ENCODE data around the gene UBASH3B. TPM values are rescaled to one million over a fixed set of nuclear protein-coding genes. Genes with fewer than 3 reads are reported as not detected.

The UBASH3B gene
- total and polyA plus RNA-seq, 8 donors: 0.58 to 60.5 (median 3.1) TPM

DNA sequence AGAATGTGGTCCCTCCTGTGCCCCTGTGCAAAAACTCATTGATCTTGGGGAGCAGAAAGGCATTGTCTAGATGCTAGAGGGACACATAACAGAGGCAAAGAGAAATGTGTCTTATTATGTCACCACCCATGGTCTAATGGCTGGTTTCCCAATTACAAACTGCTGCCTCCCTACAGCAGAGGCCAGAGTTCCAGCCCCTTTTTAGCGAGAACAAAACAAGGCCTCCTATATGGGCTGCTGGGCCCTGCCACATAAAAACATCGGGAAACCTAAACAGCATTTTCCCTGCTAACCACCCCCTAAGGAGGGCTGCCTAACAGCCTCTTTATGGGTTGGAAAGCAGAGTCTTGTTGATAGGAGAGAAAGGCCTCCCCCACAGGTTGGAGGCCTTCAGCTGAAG lies 107.6 kb downstream of the UBASH3B start:
- no peaks in the 10 kb centered on the region for H3K4me1 ChIP-seq
- no peaks in the 10 kb centered on the region for H3K27me3 ChIP-seq
- intact Hi-C loops (cut with DNase I; ENCODE audit: low total_unique reads): no loop called here
- H3K36me3 ChIP-seq: no peaks in the 10 kb centered on the region
- 45 to 92% (median 60%) methylated on average over 2 of the region's 2 CpGs for WGBS, 5 donors
- H3K27ac ChIP-seq: no peak overlapping the region
- TF ChIP-seq POLR2A (IDR thresholded peaks at IDR 0.05): no peak
- TF ChIP-seq, protein P1, sequence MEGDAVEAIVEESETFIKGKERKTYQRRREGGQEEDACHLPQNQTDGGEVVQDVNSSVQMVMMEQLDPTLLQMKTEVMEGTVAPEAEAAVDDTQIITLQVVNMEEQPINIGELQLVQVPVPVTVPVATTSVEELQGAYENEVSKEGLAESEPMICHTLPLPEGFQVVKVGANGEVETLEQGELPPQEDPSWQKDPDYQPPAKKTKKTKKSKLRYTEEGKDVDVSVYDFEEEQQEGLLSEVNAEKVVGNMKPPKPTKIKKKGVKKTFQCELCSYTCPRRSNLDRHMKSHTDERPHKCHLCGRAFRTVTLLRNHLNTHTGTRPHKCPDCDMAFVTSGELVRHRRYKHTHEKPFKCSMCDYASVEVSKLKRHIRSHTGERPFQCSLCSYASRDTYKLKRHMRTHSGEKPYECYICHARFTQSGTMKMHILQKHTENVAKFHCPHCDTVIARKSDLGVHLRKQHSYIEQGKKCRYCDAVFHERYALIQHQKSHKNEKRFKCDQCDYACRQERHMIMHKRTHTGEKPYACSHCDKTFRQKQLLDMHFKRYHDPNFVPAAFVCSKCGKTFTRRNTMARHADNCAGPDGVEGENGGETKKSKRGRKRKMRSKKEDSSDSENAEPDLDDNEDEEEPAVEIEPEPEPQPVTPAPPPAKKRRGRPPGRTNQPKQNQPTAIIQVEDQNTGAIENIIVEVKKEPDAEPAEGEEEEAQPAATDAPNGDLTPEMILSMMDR (IDR thresholded peaks at IDR 0.05): no peak
- TF ChIP-seq EP300 (IDR thresholded peaks at IDR 0.05): no peak
- no peak for TF ChIP-seq POLR2AphosphoS5 (IDR thresholded peaks at IDR 0.05)
- no peak for DNase-seq
- no peak overlapping the region for H3K4me3 ChIP-seq
- H3K9me3 ChIP-seq: no peaks in the 10 kb centered on the region

DNA sequence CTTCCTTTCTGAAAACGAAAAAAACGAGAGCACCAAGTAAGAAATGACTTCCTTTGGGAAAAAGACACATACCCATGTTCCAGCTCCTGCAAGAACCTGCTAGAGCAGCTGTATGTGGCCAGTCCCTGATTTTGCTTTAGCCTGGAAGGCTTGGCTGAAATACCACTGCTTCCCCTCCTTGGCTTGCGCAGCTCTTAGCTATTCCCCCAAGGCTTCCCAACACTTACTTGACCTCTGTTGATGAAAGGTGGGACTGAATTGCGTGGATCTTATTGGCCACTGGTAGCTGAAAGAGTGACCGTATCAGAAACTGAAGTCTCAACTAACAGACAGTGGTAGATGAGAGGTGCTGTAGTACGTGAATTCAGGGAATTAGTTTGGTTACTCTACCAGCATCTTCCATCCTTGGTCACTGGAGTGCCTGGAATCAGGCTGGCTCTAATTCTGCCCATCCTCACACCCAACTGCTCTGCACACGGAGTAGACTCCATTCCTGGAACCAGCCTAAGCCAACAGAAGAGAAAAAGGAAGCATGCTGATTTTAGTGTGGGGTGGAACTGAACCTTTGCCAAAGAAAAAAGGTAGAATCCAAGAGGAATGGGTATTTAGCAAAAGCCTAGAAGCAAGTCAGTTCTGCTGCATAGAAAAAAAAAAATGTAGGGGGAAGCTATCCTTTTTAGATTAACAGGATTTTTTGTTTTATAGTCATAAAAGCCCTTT lies 109.0 kb downstream of the UBASH3B start:
- Histone ChIP-seq H3K36me3 (no peaks in the 10 kb centered on the region), H3K9me3 (no peaks in the 10 kb centered on the region), H3K27ac (no peak overlapping the region), H3K27me3 (no peaks in the 10 kb centered on the region), H3K4me3 (no peak overlapping the region), H3K4me1 (no peaks in the 10 kb centered on the region)
- no peak for DNase-seq
- intact Hi-C loops (cut with DNase I; ENCODE audit: low total_unique reads): no loop called here
- TF ChIP-seq POLR2A (IDR thresholded peaks at IDR 0.05) (no peak), EP300 (IDR thresholded peaks at IDR 0.05) (no peak), POLR2AphosphoS5 (IDR thresholded peaks at IDR 0.05) (no peak)
- TF ChIP-seq, protein P1 (IDR thresholded peaks at IDR 0.05): no peak
- WGBS, 5 donors: 79 to 86% (median 86%) methylated on average over 7 of the region's 7 CpGs

DNA sequence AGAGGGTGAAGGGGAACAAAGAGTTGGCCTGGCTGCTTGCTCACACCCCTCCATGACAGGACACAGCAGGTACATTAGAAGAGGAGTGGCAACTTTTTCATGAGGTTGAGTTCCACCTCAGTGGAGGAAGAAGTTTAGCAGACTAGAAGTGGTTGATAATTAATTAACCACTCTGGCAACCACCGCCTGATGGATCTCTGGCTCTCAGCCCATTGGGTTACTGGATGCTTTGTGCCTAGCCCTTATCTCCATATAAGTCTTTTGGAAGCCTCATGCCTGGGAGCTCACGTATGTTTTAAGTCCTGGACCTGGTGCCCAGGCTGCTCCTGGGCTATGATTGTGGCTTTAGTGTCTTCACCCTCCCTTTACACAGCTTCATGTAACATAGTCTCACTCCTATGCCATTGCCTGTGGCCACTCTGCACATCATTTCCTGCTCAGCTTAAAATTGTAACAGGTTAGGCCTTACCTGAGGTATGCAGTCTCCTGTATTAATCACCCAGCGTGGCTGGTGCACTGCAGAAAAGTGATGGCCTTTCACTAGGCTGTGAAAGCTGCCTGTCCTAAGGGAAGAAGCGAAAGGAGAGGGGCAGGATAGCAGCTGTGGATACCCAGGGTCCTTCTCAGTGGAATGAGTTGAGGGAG lies 110.1 kb downstream of the UBASH3B start:
- WGBS, 5 donors: 63 to 75% (median 72%) methylated on average over 4 of the region's 4 CpGs
- Histone ChIP-seq H3K27ac (no peak overlapping the region), H3K4me3 (no peak overlapping the region), H3K27me3 (no peaks in the 10 kb centered on the region), H3K9me3 (no peaks in the 10 kb centered on the region), H3K36me3 (no peaks in the 10 kb centered on the region), H3K4me1 (no peaks in the 10 kb centered on the region)
- intact Hi-C loops (cut with DNase I; ENCODE audit: low total_unique reads): no loop called here
- TF ChIP-seq, protein P1 (IDR thresholded peaks at IDR 0.05): no peak
- no peak for TF ChIP-seq POLR2A (IDR thresholded peaks at IDR 0.05)
- no peak for TF ChIP-seq POLR2AphosphoS5 (IDR thresholded peaks at IDR 0.05)
- no peak for TF ChIP-seq EP300 (IDR thresholded peaks at IDR 0.05)
- DNase-seq: no peak

DNA sequence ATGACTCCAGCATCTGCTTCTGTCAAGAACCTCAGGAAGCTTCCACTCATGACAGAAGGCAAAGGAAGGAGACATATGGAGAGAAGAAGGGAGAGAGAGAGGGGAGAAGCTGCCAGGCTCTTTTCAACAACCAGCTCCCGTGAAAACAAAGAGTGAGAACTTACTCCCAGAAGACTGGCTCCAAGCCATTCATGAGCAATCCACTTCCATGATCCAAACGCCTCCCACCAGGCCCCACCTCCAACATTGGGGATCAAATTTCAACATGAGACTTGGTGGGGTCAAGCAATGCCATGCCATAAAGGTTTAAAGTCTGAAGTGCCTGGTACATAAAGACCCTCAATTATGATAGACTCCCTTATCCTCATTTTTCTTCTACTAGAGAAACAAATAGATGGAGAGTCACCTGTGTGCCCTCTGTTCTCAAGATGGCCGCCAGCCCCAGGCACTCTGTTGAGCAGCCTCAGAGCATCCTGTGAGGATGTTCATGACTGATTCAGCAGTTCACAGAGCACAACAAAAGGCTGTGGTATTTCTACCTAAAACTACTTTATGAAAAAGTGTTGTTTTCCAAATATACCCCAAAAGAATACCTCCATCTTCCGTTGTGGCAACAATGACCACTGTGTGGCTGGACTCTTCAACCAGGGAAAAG lies 113.7 kb downstream of the UBASH3B start:
- TF ChIP-seq POLR2A (IDR thresholded peaks at IDR 0.05) (no peak), POLR2AphosphoS5 (IDR thresholded peaks at IDR 0.05) (no peak)
- H3K4me3 ChIP-seq: no peak overlapping the region
- no peaks in the 10 kb centered on the region for H3K36me3 ChIP-seq
- H3K27me3 ChIP-seq: no peaks in the 10 kb centered on the region
- no peaks in the 10 kb centered on the region for H3K9me3 ChIP-seq
- H3K27ac ChIP-seq: no peak overlapping the region
- no peak for DNase-seq
- WGBS, 5 donors: 64 to 74% (median 68%) methylated on average over 4 of the region's 4 CpGs
- intact Hi-C loops (cut with DNase I; ENCODE audit: low total_unique reads): no loop called here
- H3K4me1 ChIP-seq: no peaks in the 10 kb centered on the region
